GM12865 (cell line): ENCODE results near the gene SPRED1.

Experiments
- DNase-seq: peaks from one replicate; pipeline ENCODE4 v3.0.0; 2010; ENCODE audit warnings: low read depth
- H3K4me3 ChIP-seq: 2 replicates; pipeline ENCODE4 v1.5.1; 2011; ENCODE audit warnings: mild to moderate bottlenecking, low read depth, low read length, control low read depth
- CTCF ChIP-seq: IDR thresholded peaks from 2 replicates; pipeline ENCODE4 v1.5.1; 2011; ENCODE audit warnings: low read length, control low read depth, low read depth, inconsistent platforms; ENCODE audit not compliant: insufficient read depth; ENCODE audit errors: missing control alignments

Gene SPRED1

GRCh38 chr15:38220606-38221273 is 31.9 kb upstream of the SPRED1 start:
- DNase-seq, result no peak
- no peak overlapping the region for H3K4me3 ChIP-seq
- no peak for TF ChIP-seq CTCF

- H3K4me3 ChIP-seq, result no peak overlapping the region
- no peak for DNase-seq
- TF ChIP-seq CTCF, result no peak
Observed at GRCh38 chr15:38224486-38224885, 28.1 kb upstream of the SPRED1 start.

GRCh38 chr15:38225381-38225780 is 27.3 kb upstream of the SPRED1 start:
- no peak for DNase-seq
- no peak for TF ChIP-seq CTCF

GRCh38 chr15:38226608-38227266 is 25.9 kb upstream of the SPRED1 start:
- no peak overlapping the region for H3K4me3 ChIP-seq
- no peak for DNase-seq
- TF ChIP-seq CTCF, result no peak

More at GRCh38 chr15:38225381-38225780, 27.3 kb upstream of the SPRED1 start:
- H3K4me3 ChIP-seq, result no peak overlapping the region

- no peak overlapping the region for H3K4me3 ChIP-seq
- no peak for DNase-seq
- TF ChIP-seq CTCF, result no peak
Observed at GRCh38 chr15:38227941-38228340, 24.7 kb upstream of the SPRED1 start.

GRCh38 chr15:38228618-38229017 is 24.0 kb upstream of the SPRED1 start:
- DNase-seq, result no peak
- no peak overlapping the region for H3K4me3 ChIP-seq
- TF ChIP-seq CTCF, result no peak
